Spleen (tissue), 7 donors: ENCODE measurements around the gene PEAK1.

Experiments
- CTCF ChIP-seq, 11 experiments: fragments of 200-600 bp in 7 of 11; fragments of 450-650 bp in 4 of 11; sonication (generic) in 4 of 11; IDR thresholded peaks in 8 of 11; conservative IDR thresholded peaks in 3 of 11; 1 replicate in 7 of 11; 2 replicates in 4 of 11; pipeline versions ENCODE4 v1.4.0 to v1.8.0; 2016 to 2021; ENCODE audit warnings: antibody characterized with exemption in 11 of 11, inconsistent platforms in 4 of 11, mild to moderate bottlenecking in 1 of 11
- POLR2A ChIP-seq, 3 donors: fragments of 450-650 bp; IDR thresholded peaks; one replicate each; pipeline ENCODE4 v1.5.1; 2017; ENCODE audit warnings: antibody characterized with exemption in 3 of 3, mild to moderate bottlenecking in 1 of 3
- POLR2AphosphoS5 ChIP-seq, 3 donors: sonication (generic); formaldehyde crosslinking; IDR thresholded peaks; one replicate each; pipeline ENCODE4 v1.5.1; 2017; ENCODE audit warnings: antibody characterized with exemption in 3 of 3
- donor health status: DM: no; HTN: no; CAD: no; lungs with moderate emphysema.
- donor health status: DM: no; HTN: no; CAD: no.
- donor health status: DM: no; HTN: no; CAD: no.

DNA sequence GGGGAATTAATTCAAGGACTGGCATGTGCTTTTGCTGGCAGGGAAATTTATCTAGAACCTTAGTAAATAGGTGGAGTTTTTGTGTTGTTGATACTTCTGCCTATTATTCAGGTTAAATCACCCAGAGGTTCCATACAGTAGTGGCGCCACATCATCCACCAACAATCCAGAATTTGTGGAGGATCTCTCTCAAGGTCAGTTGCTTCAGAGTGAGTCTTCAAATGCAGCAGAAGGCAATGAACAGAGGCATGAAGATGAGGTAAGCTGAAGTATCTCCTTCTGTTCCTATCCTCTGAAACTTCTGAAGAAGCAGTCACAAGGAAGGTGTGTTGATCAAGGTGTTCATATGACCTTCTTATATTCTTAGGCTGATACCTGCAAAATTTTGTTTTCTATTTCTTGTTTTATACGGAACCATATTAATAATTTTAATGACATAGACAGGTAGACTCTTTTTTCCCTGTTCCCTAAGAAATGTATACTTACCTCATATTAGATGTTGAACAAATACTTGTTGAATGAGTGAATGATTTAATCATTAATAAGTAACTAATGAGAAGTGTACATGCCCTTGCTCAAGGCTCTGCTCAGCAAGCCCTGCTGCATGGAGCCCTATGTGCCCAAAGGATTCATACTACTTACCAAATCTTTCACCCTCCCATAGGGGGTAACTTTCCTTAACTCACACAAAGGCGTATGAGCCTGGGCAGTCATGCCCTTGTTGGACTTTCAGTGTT lies 44.4 kb upstream of the PEAK1 start:
- TF ChIP-seq CTCF (IDR thresholded peaks at IDR 0.05 in 8 of 11, conservative IDR thresholded peaks at IDR 0.05 in 3 of 11), result no peak
- no peak for TF ChIP-seq POLR2AphosphoS5 (IDR thresholded peaks at IDR 0.05)
- no peak for TF ChIP-seq POLR2A (IDR thresholded peaks at IDR 0.05)
